Large intestine (tissue), 3 donors: ENCODE results near the gene FOXO6. TPM values are rescaled to one million over a fixed set of nuclear protein-coding genes. Genes with fewer than 3 reads are reported as not detected.

Experiments
- DNase-seq, 2 donors: peaks; one replicate each; pipeline versions ENCODE4 v3.0.0 to v3.0.0-alpha.2; 2013
- H3K27ac ChIP-seq: one replicate; pipeline ENCODE4 v1.5.1; 2013; ENCODE audit warnings: low read length
- H3K27me3 ChIP-seq: 2 replicates; pipeline ENCODE4 v1.6.1; 2013; ENCODE audit warnings: low read length; ENCODE audit not compliant: control insufficient read depth, insufficient read depth
- H3K36me3 ChIP-seq: 2 replicates; pipeline ENCODE4 v1.6.1; 2013; ENCODE audit warnings: low read length; ENCODE audit not compliant: control insufficient read depth, insufficient read depth
- H3K4me1 ChIP-seq: one replicate; pipeline ENCODE4 v1.6.1; 2013; ENCODE audit warnings: low read length; ENCODE audit not compliant: control insufficient read depth, insufficient read depth
- H3K4me3 ChIP-seq: one replicate; pipeline ENCODE4 v1.5.1; 2013; ENCODE audit warnings: low read length
- H3K9me3 ChIP-seq: one replicate; pipeline ENCODE4 v1.6.1; 2013; ENCODE audit warnings: mild to moderate bottlenecking, low read depth, low read length, moderate library complexity; ENCODE audit not compliant: control insufficient read depth
- WGBS: methylation state at CpG from one replicate; pipeline ENCODE4 v1.1.5; 2013; ENCODE audit warnings: low lambda C conversion rate; ENCODE audit not compliant: insufficient coverage; 5-methylcytosine and 5-hydroxymethylcytosine counted together
- polyA plus RNA-seq: library from polyadenylated mRNA; unstranded; fragments of 120-200 nt; gene quantifications from one replicate; pipeline ENCODE4 v1.2.1, GENCODE V29; 2013

Gene FOXO6
- polyA plus RNA-seq, 1 donor, result 6.4 TPM

- H3K9me3 ChIP-seq, result no peaks in the 10 kb centered on the region
- H3K36me3 ChIP-seq, result no peaks in the 10 kb centered on the region
- no peaks in the 10 kb centered on the region for H3K27me3 ChIP-seq
- peaks cover 8% of the 10 kb centered on the region for H3K4me1 ChIP-seq
- no peak for DNase-seq
- H3K4me3 ChIP-seq, result no peak overlapping the region
- WGBS, result no CpG with 5 or more reads among the region's 12 CpGs
- no peak overlapping the region for H3K27ac ChIP-seq
Observed at GRCh38 chr1:41319807-41320711, 41.2 kb upstream of the FOXO6 start.

- no CpG with 5 or more reads among the region's 21 CpGs for WGBS
- Histone ChIP-seq H3K9me3 (no peaks in the 10 kb centered on the region), H3K27me3 (no peaks in the 10 kb centered on the region), H3K27ac (no peak overlapping the region), H3K36me3 (no peaks in the 10 kb centered on the region), H3K4me1 (no peaks in the 10 kb centered on the region), H3K4me3 (no peak overlapping the region)
- DNase-seq, result no peak
Observed at GRCh38 chr1:41320895-41321676, 40.1 kb upstream of the FOXO6 start.

- no peak overlapping the region for H3K4me3 ChIP-seq
- no peaks in the 10 kb centered on the region for H3K36me3 ChIP-seq
- no peak for DNase-seq
- no peak overlapping the region for H3K27ac ChIP-seq
- WGBS, result no CpG with 5 or more reads among the region's 8 CpGs
- no peaks in the 10 kb centered on the region for H3K27me3 ChIP-seq
- H3K9me3 ChIP-seq, result no peaks in the 10 kb centered on the region
- no peaks in the 10 kb centered on the region for H3K4me1 ChIP-seq
Observed at GRCh38 chr1:41322101-41322661, 39.1 kb upstream of the FOXO6 start.

GRCh38 chr1:41322835-41323234, 38.4 kb upstream of the FOXO6 start:
- no peak for DNase-seq
- no CpG with 5 or more reads among the region's 7 CpGs for WGBS
- H3K27ac ChIP-seq, result no peak overlapping the region
- no peaks in the 10 kb centered on the region for H3K4me1 ChIP-seq
- H3K36me3 ChIP-seq, result no peaks in the 10 kb centered on the region
- no peaks in the 10 kb centered on the region for H3K9me3 ChIP-seq
- H3K27me3 ChIP-seq, result no peaks in the 10 kb centered on the region
- no peak overlapping the region for H3K4me3 ChIP-seq

- Histone ChIP-seq H3K27me3 (no peaks in the 10 kb centered on the region), H3K36me3 (no peaks in the 10 kb centered on the region), H3K4me1 (no peaks in the 10 kb centered on the region), H3K27ac (no peak overlapping the region), H3K4me3 (no peak overlapping the region), H3K9me3 (no peaks in the 10 kb centered on the region)
- WGBS, result no CpG with 5 or more reads among the region's 5 CpGs
- DNase-seq, result no peak
Observed at GRCh38 chr1:41323243-41323642, 38.0 kb upstream of the FOXO6 start.

GRCh38 chr1:41325801-41326200, 35.4 kb upstream of the FOXO6 start:
- no CpG with 5 or more reads among the region's 6 CpGs for WGBS
- Histone ChIP-seq H3K27me3 (no peaks in the 10 kb centered on the region), H3K27ac (no peak overlapping the region), H3K9me3 (no peaks in the 10 kb centered on the region), H3K4me1 (no peaks in the 10 kb centered on the region), H3K36me3 (no peaks in the 10 kb centered on the region), H3K4me3 (no peak overlapping the region)
- DNase-seq, result no peak

- Histone ChIP-seq H3K27me3 (no peaks in the 10 kb centered on the region), H3K4me1 (no peaks in the 10 kb centered on the region), H3K36me3 (no peaks in the 10 kb centered on the region), H3K4me3 (no peak overlapping the region), H3K27ac (no peak overlapping the region), H3K9me3 (no peaks in the 10 kb centered on the region)
- no peak for DNase-seq
- 71% methylated on average over 4 of the region's 6 CpGs for WGBS
Observed at GRCh38 chr1:41327383-41327999, 33.7 kb upstream of the FOXO6 start.

- H3K4me3 ChIP-seq, result no peak overlapping the region
- no peak for DNase-seq
- H3K27ac ChIP-seq, result no peak overlapping the region
- WGBS, result no CpG with 5 or more reads among the region's 7 CpGs
- no peaks in the 10 kb centered on the region for H3K27me3 ChIP-seq
- no peaks in the 10 kb centered on the region for H3K36me3 ChIP-seq
- H3K4me1 ChIP-seq, result no peaks in the 10 kb centered on the region
- no peaks in the 10 kb centered on the region for H3K9me3 ChIP-seq
Observed at GRCh38 chr1:41328001-41328615, 33.1 kb upstream of the FOXO6 start.

- no CpG with 5 or more reads among the region's 6 CpGs for WGBS
Observed at GRCh38 chr1:41328780-41329640, 32.2 kb upstream of the FOXO6 start.

More at GRCh38 chr1:41328780-41329640, 32.2 kb upstream of the FOXO6 start:
- Histone ChIP-seq H3K4me1 (no peaks in the 10 kb centered on the region), H3K4me3 (no peak overlapping the region), H3K9me3 (no peaks in the 10 kb centered on the region), H3K27ac (no peak overlapping the region), H3K27me3 (no peaks in the 10 kb centered on the region), H3K36me3 (no peaks in the 10 kb centered on the region)
- DNase-seq, result no peak
